NB4 (cell line): ENCODE data around the gene RAB6D.
"Not testable (repeated sequence)": the region's sequence is repeated elsewhere in the genome, so short reads cannot be mapped to it uniquely, and the experiment has no call there.

ENCODE experiments used
- DNase-seq: peaks from one replicate; pipeline ENCODE4 v3.0.0; 2010; ENCODE audit warnings: low read depth
- H3K4me3 ChIP-seq: one replicate; pipeline ENCODE4 v1.5.1; 2011; ENCODE audit warnings: mild to moderate bottlenecking, low read depth, low read length, moderate library complexity
- CTCF ChIP-seq: IDR thresholded peaks from one replicate; pipeline ENCODE4 v1.5.1; 2012; ENCODE audit warnings: low read depth, low read length
- MAX ChIP-seq: IDR thresholded peaks from 2 replicates; pipeline ENCODE4 v1.6.1; 2011; ENCODE audit warnings: low read depth, low read length
- MYC ChIP-seq: IDR thresholded peaks from 2 replicates; pipeline ENCODE4 v1.6.1; 2011; ENCODE audit warnings: low read depth, low read length
- POLR2A ChIP-seq: IDR thresholded peaks from 2 replicates; pipeline ENCODE4 v1.6.1; 2011; ENCODE audit warnings: mild to moderate bottlenecking; ENCODE audit not compliant: insufficient read length; ENCODE audit errors: extremely low read depth

RAB6D gene

GRCh38 chr2:131363703-131364186, at the start of gene RAB6D:
TSS of gene RAB6D (minus strand) at chr2:131364168. CDS start at chr2:131363720, 448 bp downstream.
- not testable (repeated sequence) for DNase-seq, H3K4me3 ChIP-seq

- H3K4me3 ChIP-seq = no peak overlapping the region
- peak; percentile 59 for TF ChIP-seq CTCF
- no peak for TF ChIP-seq POLR2A
- DNase-seq = peak; percentile 71
Observed at GRCh38 chr2:131413148-131413747, 49.3 kb upstream of the RAB6D start.

GRCh38 chr2:131410173-131410572, 46.2 kb upstream of the RAB6D start:
- TF ChIP-seq MYC = no peak
- no peak for TF ChIP-seq MAX
- no peak for TF ChIP-seq CTCF
- TF ChIP-seq POLR2A = no peak
- no peak overlapping the region for H3K4me3 ChIP-seq
- no peak for DNase-seq

- TF ChIP-seq POLR2A = no peak
- TF ChIP-seq MAX = no peak
- TF ChIP-seq MYC = no peak
- no peak for TF ChIP-seq CTCF
- no peak overlapping the region for H3K4me3 ChIP-seq
- no peak for DNase-seq
Observed at GRCh38 chr2:131408778-131409177, 44.8 kb upstream of the RAB6D start.

- no peak for DNase-seq
- H3K4me3 ChIP-seq = no peak overlapping the region
- no peak for TF ChIP-seq MYC
- TF ChIP-seq CTCF = no peak
- TF ChIP-seq POLR2A = no peak
- TF ChIP-seq MAX = no peak
Observed at GRCh38 chr2:131408207-131408606, 44.2 kb upstream of the RAB6D start.

- DNase-seq = no peak
- TF ChIP-seq POLR2A (no peak), CTCF (no peak), MAX (no peak), MYC (no peak)
- H3K4me3 ChIP-seq = no peak overlapping the region
Observed at GRCh38 chr2:131404753-131405152, 40.8 kb upstream of the RAB6D start.
